GM13977 (cell line): ENCODE results near the gene FGFR4.

Experiments
- DNase-seq: peaks from one replicate; pipeline ENCODE4 v3.0.0; 2012; ENCODE audit warnings: low spot score
- in situ Hi-C: fragments of 300-500 bp; cut with MboI; formaldehyde crosslinking; loops from one replicate; pipeline ENCODE4 v1.12.0; 2022; ENCODE audit warnings: low sequenced_read_pairs, low pct_unique_long_range_greater_than_20kb, mixed read lengths, inconsistent platforms; ENCODE audit not compliant: unreplicated experiment
- TF ChIP-seq, protein P1 (sequence below): IDR thresholded peaks from 2 replicates; pipeline ENCODE4 v1.5.1; 2012; ENCODE audit warnings: mild to moderate bottlenecking, control low read depth; ENCODE audit not compliant: insufficient read depth; ENCODE audit errors: extremely low read depth, missing control alignments

The FGFR4 gene

DNA sequence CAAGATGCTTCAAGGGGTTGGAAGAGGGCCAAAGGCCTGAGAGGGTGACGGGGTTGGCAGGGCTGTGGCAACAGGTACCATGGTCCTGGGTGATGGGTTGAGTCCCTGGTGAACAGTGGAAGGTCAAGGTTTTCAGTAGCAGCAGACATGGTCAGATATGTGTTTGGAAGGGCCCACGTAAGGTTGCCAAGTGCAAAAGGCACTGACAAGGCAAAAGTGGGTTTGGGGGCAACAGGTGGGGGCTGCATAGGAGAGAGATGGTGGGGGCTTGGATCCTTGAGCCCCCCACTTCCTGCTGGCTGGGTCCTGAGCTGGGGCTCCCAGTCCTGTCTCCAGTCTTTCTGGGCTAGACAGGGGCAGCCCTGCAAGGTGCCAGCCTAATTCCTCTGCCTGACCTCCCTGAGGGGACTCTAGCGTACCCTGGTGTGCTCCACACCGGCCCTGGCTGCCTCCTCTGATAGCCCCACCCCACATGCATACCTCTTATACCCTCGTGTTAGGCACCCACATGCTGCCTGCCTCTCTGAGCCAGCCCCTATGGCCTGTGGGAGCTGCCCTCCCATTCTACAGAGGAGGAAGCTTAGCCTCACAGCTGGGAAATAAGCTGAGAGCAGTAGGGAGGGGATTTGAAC lies 26.0 kb downstream of the FGFR4 start:
- no peak for DNase-seq
- TF ChIP-seq, protein P1, sequence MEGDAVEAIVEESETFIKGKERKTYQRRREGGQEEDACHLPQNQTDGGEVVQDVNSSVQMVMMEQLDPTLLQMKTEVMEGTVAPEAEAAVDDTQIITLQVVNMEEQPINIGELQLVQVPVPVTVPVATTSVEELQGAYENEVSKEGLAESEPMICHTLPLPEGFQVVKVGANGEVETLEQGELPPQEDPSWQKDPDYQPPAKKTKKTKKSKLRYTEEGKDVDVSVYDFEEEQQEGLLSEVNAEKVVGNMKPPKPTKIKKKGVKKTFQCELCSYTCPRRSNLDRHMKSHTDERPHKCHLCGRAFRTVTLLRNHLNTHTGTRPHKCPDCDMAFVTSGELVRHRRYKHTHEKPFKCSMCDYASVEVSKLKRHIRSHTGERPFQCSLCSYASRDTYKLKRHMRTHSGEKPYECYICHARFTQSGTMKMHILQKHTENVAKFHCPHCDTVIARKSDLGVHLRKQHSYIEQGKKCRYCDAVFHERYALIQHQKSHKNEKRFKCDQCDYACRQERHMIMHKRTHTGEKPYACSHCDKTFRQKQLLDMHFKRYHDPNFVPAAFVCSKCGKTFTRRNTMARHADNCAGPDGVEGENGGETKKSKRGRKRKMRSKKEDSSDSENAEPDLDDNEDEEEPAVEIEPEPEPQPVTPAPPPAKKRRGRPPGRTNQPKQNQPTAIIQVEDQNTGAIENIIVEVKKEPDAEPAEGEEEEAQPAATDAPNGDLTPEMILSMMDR, result no peak
- in situ Hi-C loops, result loop anchor here (25.0 kb wide), 1 partner anchor 450 kb away; no protein-coding TSS in a partner anchor

DNA sequence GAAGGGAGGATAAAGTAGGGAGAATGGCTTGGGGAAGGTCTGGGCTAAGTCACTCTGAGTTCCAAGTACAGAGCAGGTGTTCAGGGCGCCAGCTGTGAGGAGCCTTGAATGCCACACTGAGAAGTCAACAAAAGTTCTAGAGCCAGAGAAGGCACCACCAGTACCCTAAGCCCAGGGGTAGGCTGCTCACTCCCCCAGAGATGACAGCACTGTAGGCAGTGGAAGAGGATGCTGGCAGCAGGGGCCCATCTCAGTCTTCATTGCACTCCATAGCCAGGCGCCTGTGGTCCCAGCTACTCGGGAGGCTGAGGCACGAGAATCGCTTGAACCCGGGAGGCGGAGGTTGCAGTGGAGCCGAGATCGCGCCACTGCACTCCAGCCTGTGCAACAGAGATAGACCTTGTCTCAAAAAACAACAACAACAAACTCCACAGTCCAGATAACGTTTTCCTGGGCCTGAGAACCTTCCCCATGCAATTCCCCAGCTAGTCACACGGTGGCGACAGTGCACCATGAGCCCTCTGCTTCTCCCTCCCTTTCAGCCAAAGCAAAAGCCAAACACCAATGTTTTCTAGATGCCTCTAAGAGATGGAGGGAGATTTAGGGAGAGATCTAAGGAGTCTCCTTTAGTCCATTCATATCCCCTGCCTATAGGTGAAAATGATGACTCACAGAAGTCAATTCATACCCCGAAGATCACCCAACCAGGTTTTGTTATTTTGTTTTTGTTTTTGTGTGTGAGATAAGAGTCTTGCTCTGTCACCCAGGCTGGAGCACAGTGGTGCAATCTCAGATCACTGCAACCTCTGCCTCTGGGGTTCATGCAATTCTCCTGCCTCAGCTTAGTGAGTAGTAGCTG lies 27.1 kb downstream of the FGFR4 start:
- TF ChIP-seq, protein P1, result peak; percentile 99
- peak; percentile 93 for DNase-seq
- in situ Hi-C loops, result loop anchor here (25.0 kb wide), 1 partner anchor 451 kb away; no protein-coding TSS in a partner anchor

DNA sequence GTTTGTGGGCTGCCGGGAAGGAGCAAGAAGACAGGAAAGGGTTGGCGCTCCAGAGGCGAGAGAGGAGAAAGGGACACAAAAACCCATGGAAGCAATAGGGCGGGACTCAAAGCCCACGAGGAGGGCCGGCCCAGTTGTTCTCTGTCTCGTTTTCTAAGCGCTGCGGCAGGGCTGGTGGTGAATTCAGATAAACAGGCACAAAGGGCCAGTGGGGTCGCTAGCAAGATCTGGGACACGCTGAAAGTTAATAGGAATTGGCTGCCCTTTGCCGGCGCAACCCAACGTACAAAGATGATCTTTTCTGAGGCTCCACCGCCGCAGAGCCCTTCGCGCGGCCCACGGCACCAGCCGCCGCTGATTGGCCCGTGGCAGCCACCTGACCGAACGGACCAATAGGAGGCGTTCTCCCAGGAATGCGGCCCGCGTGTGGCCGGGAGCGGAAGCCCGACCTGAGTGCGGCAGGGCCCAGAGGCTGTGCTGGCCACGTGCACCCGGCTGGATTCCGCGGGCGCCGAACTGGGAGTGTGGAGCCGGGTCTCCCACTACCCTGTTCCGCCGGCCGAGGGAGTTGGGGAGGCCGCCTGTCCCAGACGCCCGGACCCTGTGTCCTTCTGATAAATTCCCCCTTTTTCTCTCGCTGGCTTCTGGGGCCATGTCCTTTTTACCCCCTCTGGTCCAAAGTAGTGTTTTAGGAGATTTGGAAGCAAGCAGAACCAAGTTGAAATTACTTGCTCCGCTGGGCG lies 30.1 kb downstream of the FGFR4 start:
- in situ Hi-C loops, result loop anchor here (25.0 kb wide), 1 partner anchor 455 kb away; no protein-coding TSS in a partner anchor
- peak; percentile 70 for DNase-seq
- TF ChIP-seq, protein P1, result no peak

DNA sequence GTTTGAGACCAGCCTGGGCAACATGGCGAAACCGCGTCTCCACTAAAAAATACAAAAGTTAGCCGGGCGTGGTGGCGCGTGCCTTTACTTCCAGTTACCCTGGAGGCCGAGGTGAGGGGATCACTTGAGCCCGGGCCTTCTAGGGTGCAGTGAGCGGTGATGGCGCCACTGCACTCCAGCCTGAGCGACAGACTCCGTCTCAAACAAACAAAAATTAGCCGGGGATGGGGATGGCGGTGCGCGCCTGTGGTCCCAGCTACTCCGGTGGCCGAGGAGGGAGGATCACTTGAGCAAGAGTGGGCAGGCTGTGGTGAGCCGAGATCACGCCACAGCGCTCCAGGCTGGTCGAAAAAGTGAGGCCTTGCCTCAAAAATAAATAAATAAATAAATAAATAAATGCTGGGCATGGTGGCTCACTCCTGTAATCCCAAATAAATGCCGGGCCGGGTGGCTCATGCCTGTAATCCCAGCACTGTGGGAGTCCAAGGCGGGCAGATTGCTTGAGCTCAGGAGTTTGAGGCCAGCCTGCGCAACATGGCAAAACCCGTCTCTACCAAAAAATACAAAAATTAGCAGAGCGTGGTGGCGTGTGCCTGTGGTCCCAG lies 30.8 kb downstream of the FGFR4 start:
- in situ Hi-C loops, result loop anchor here (25.0 kb wide), 1 partner anchor 455 kb away; no protein-coding TSS in a partner anchor

DNA sequence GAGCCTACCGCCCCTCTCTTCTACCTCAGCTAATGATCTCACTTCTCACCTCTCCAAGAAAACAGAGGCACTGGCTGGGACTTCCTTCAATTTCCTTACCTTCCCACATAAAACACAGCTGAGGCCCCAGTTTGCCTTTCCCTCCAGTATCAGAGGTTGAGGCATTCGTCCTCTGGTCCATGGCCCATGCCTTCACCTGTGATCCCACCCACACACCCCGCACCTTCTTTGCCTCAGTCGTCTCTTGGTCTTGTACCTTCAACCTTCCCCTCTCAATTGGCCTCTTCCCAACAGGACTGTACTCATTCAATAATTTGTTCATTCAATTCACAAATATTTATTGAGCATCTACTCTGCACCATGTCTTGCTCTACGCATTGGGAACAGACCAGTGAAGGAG lies 35.9 kb downstream of the FGFR4 start:
- no peak for DNase-seq
- TF ChIP-seq, protein P1, result no peak
- in situ Hi-C loops, result loop anchor here (25.0 kb wide), 1 partner anchor 460 kb away; no protein-coding TSS in a partner anchor

More for the DNA sequence above, 30.8 kb downstream of the FGFR4 start:
- no peak for DNase-seq
- TF ChIP-seq, protein P1, result no peak
